ENCODE results near the gene HMGB3.

DNA sequence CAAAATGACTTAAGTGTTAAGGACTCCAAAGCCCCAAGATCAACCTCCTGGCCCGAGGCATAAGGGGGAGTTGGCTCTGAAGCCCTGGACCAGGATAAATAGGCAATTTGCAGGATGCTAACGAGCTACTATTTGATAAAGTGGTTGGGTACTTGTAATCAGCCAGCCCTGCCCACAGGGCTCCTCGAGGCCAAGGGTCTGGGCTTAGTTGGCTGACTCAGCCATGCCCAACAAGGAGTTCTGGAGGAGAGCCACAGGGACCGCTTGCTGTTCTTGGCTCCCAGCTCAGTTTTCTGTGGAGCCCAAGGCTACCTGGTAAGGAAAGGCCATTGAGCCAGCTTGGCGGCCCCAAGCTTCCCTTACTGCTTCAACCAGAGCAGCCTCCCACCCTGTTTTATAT lies 7.8 kb downstream of the HMGB3 start:
- TF ChIP-seq, protein P1, sequence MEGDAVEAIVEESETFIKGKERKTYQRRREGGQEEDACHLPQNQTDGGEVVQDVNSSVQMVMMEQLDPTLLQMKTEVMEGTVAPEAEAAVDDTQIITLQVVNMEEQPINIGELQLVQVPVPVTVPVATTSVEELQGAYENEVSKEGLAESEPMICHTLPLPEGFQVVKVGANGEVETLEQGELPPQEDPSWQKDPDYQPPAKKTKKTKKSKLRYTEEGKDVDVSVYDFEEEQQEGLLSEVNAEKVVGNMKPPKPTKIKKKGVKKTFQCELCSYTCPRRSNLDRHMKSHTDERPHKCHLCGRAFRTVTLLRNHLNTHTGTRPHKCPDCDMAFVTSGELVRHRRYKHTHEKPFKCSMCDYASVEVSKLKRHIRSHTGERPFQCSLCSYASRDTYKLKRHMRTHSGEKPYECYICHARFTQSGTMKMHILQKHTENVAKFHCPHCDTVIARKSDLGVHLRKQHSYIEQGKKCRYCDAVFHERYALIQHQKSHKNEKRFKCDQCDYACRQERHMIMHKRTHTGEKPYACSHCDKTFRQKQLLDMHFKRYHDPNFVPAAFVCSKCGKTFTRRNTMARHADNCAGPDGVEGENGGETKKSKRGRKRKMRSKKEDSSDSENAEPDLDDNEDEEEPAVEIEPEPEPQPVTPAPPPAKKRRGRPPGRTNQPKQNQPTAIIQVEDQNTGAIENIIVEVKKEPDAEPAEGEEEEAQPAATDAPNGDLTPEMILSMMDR (IDR thresholded peaks at IDR 0.05): no peak
- no peak for TF ChIP-seq POLR2A (IDR thresholded peaks at IDR 0.05)

All from adrenal gland (tissue), 5 donors.